ENCODE measurements around the gene AURKA.

Gene AURKA

DNA sequence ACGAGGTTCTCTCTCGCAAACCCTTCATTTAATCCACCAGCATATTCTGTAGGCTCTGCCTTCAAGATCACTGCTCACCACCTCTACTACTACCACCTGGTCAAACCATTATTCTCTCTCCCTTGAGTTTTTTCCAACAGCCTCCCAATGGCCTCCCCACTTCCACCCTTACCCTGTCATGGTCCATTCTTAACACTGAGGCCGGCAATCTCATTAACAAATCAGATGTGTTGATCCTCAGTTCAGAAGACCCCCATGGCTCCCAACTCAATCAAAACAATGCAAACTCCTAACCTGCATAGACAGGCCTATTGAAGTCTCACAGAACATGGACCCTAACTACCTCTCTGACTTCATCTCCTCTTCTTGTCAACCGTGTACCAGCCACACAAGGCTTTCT lies 2.2 kb downstream of the AURKA start:
- DNase-seq = no peak

- DNase-seq = no peak
Observed at GRCh38 chr20:56388882-56389281, 3.1 kb downstream of the AURKA start.

- no peak for DNase-seq
Observed at GRCh38 chr20:56386219-56386618, 5.8 kb downstream of the AURKA start.

DNA sequence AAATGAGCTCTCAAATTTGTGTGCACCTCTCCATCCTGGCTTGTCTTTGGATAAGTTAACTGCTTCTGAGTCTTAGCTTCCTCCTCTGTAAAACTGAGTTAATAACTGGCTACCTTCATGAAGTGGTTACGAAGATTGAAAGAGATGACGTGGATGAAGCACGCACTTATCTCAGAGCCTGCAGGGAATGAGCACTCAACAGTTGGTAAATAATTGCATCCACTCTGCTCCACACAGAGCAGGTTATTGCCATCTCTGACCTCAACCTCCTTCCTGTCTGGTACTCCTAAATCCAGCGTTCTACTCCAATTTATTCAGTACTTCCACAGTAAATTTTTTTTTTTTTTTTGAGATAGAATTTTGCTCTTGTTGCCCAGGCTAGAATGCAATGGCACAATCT lies 6.9 kb downstream of the AURKA start:
- DNase-seq = no peak

GRCh38 chr20:56383334-56383733 lies 8.7 kb downstream of the AURKA start:
- no peak for DNase-seq

GRCh38 chr20:56382696-56383095 lies 9.3 kb downstream of the AURKA start:
- DNase-seq = no peak

- no peak for DNase-seq
Observed at GRCh38 chr20:56381501-56381900, 10.5 kb downstream of the AURKA start.

DNA sequence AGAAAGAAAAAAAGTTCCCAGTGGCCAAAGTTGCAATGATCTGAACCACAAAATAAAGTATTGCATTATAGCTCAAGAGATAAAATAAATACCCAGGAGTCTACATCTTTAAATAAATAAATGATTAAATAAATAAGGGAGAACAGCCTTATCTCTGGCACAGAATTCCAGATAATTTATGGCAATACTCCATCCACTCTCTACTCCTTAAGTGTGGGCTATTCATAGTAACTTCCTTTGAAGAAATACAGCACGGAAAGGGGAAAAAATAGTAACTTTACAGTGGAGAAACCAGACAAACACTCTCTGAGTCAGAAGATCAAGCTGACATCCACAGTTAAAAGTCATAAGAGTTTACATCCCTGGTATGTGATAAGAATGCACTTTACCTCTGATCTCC lies 11.6 kb downstream of the AURKA start:
- DNase-seq = no peak

DNA sequence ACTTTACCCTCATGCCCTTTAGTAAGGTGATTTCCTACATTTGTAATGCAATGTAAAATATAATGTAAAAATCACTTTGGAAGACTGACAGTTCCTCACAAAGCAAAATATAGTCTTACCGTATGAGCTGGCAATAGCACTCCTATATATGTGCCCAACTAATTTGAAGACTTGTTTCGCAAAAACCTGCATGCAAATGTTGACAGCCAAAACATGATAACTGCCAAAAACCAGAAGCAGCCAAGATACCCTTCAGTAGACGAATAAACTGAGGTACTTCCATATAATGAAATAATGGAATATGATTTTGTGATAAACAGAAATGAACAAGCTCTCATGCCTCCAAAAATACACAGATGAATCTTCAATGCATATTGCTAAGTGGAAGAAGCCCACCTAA lies 13.6 kb downstream of the AURKA start:
- DNase-seq = no peak

- no peak for DNase-seq
Observed at GRCh38 chr20:56376331-56376730, 15.7 kb downstream of the AURKA start.

DNA sequence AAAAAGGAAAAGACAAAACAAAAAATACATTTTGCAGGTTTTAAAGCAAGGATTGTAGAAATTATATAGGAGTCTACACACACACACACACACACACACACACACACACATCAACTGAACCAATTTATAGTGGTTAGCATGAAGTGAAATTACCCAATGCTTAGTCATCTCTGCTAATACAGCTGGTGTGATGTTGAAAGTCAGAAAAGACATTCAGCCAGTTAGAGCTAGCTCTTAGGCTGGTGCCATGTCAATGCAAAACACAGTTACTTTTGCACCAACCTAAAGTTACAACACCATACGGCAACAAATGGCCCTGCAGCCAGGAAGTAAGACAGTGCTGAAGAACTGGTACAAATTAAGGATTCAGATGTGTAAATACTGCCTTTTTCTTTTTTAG lies 18.1 kb downstream of the AURKA start:
- no peak for DNase-seq

DNA sequence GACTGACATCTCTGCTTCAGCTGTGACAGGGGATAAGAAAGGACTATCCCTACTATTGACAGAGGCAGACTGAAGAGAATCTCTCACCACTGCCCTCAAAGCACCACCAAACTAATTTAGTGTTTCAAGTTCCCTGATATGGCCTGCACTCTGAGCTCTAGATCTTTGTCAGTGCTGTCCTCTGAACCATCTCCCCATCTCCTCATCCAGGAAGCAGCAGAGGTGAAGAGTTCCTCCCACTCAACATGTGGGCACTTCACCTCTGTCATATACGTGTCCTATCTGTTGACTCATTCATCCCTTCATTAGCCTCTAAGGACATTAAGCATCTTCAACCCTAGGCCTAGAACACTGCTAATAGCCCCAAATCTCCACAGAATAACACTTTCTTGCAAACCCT lies 19.2 kb downstream of the AURKA start:
- no peak for DNase-seq

DNA sequence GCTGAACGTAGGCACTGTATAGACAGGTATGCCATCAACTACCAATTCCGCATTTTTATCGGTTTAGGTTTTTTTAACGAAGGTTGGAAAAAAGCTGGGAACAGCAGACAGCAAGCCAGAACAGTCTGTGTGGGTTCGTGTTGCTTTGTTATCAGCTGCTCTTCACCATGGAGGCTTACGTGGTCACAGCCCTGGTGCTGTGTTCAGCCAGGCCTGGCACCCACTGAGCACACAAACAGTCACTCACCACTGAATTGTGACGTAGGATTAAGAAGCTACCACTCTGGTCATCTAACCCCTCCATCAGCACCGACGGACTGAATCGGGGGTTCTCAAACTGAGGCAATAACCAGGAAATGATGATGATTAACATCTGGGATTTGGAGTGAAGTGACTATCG lies 20.0 kb downstream of the AURKA start:
- DNase-seq = no peak

- DNase-seq = no peak
Observed at GRCh38 chr20:56369179-56369578, 22.8 kb downstream of the AURKA start.

DNA sequence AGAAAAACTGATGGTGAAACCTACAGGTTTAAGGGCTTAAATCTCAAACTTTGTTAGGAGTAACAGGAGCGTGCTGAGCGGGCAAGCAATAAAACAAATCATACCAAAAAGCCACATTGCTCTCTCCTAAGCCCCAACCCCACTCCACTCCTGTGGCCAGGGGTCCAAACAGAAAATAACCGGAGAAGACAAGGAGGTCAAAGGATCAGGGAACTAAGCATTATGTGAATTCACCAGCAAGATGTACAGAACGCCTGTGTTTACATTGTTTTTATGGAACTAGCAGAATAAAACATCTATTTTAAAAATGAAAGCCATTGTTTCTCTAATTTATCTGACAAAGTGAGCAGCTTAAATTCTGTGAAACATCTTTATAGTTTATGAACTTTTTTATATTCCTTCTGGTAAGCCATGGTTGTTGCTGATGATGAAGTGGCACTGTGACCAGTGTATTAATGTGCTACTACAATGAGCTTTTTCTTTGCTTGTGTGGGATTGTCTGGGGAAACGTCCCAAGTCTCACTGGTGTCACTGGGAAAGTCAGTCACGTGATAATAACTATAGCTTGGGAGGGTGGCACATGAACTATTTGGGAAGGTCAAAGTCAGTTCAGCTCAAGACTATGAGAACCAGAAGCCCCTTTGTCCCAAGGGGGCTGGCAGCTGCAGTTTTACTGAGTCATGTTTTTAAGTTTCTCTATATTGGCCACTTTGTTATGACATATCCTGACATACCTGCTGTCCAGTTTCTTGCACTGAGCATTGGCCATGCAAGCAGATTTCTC lies 23.5 kb downstream of the AURKA start:
- no peak for DNase-seq

DNA sequence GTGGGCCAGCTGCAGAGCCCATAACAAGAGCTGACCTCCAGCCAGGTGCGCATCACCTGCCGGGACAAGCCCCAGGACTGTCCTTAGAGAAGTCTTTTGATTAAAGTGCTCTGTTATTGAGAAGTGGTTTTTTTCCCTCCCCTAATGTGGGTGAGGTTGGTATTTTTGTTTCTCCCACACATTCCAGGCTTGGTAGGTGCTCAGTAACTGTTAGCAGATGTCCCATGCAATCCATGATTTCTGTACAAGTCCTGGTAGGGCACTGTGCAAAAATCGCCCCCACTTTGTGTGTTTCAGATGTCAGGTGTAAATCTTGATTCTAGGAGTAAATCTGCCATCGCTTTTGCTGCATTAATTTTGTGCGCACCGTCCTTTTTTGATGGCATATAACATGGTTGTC lies 28.5 kb downstream of the AURKA start:
- DNase-seq = no peak

DNA sequence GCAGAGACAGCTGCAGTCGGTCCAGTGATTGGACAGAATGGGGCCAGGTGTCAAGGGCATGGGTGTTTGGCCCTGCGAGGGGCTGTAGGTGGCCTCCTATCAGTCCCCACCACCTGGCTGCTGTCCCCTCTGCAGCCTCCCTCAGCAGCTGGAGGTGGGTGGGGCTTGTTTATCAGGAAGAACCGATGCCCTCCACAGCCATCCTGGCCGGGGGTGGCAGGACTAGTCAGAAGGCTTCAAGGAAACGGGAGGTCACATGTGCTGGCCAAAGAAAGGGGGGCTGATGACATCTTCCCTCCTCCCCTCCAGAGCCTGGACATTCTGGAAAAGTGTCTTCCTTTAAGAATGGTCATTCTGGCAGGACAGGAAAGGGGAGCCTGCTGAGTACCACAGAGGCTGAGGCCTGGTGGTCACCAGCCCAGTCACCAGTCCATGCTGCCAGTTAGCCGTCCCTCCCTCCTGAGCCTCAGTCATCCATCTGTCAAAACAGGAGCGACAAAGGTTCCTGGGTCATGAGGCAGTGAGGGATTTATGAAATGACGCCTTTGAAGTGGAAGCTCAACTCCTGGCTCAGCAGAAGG lies 29.1 kb downstream of the AURKA start:
- no peak for DNase-seq

DNA sequence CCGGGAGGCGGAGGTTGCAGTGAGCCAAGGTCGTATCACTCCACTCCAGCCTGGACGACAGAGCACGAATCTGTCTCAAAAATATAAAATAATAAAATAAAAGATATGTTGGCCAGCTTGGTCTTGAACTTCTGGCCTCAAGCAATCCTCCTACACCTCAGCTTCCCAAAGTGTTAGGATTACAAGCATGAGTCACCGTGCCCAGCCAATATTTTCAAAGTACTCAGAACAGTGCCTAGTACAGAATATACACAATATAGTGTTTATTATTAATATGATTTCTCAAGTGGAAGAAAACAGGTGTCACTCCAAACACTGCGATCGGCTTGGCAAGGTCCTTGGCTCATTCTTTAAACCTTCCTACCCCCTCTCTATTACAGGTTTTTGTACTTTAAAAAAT lies 30.1 kb downstream of the AURKA start:
- DNase-seq = no peak

DNA sequence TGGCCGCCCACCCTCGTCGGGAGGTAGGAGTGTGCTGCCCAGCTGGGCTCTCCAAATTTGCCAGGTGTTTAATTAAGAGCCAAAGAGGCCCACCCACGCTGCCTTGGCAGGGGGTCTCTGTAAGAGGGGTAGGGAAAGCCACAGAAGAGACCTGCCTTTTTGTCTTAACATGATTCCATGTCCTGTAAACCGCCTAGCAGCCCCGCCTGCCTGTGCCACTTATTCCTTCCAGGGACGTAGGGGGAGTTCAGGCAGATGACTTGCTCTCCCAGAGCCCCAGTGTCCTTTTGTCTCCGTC lies 31.2 kb downstream of the AURKA start:
- DNase-seq = no peak

GRCh38 chr20:56360133-56360907 lies 31.7 kb downstream of the AURKA start:
- no peak for DNase-seq

DNA sequence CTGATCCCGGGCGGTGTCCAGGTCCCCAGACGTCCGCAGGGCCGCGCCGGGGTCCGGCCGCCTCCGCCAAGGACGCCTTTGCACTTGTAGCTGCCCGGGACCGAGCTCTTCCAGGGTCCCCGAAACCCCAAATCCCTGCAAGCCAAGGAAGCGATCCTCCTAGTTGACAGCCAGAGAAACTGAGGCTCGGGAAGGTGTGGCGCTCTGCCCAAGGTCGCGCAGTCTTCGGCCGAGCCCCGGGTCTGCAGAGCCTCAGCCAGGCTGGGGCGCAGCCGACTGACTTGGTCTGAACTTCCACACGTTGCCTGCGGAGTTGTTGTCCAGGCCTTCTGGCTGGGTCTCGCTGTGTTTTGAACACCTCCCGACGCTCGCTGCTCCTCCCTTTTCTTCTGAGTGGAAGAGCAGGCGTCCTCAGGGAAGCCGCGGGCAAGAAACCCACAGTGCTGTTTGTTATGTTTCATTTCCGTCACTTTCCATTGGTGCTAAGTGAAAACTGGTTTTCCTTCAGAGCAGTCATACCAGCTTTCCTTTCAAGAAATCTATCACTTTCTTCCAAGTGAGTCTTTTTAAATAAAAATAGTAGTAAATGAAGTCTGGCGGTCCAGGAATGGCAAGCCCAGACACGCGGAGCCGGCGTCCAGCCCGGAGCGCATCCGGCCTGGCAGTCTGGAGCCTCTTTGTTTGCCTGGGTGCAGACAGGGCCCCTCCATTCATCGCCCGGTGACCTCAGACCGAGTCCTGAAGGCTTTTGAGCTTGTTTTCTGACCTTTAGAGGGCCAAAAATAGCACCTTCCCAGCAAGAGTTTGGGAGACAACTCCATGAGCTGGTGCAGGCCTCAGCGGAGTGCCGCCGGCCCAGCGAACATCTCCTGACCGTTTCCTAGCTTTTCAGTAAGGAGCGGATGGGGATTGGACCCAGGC lies 32.5 kb downstream of the AURKA start:
- DNase-seq = peak; percentile 66

- peak; percentile 85 for DNase-seq
Observed at GRCh38 chr20:56358600-56359211, 33.3 kb downstream of the AURKA start, which contains the start of gene FAM210B. TSS of gene FAM210B (plus strand) at chr20:56358974. CDS start at chr20:56359006, 32 bp downstream.

DNA sequence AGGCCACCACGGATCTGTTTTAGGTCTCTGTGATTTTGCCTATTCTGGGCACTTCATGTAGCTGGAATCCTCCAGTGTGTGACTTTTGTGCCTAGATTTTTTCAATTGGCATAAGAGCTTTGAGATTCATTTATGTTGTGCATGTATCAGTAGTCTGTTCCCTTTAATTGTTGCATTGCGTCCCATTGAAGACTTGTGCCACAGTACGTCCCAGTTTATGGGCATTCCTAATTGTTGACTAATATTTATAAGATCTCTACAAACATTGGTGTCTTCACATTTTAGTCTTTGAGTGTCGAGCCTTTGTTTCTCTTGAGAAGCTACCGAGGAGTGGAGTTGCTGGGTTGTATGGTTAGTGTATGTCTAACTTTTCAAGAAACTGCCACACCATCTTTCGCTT lies 33.9 kb downstream of the AURKA start:
- DNase-seq = no peak

Data from NCI-H1105 treated with DMSO at 0.1 percent for 48 hours (cell line).